Stimulated activated CD8-positive, alpha-beta memory T cell treated with anti-CD3 and anti-CD28 coated beads, Interleukin-4, amount 100 ng/mL, for 1 hour (primary cell): ENCODE measurements around the gene MRPS12.

ENCODE experiments used
- DNase-seq, 2 donors: peaks; one replicate each; pipeline ENCODE4 v3.0.0-alpha.2; 2020; ENCODE audit warnings: low read depth in 2 of 2, low spot score in 1 of 2

The MRPS12 gene

GRCh38 chr19:38910488-38910887, 20.3 kb upstream of the MRPS12 start:
- no peak for DNase-seq

GRCh38 chr19:38911388-38912001, 19.2 kb upstream of the MRPS12 start:
- no peak for DNase-seq

- no peak for DNase-seq
Measured at GRCh38 chr19:38912600-38913514, 17.9 kb upstream of the MRPS12 start.

- no peak for DNase-seq
Measured at GRCh38 chr19:38913958-38914357, 16.8 kb upstream of the MRPS12 start.

- DNase-seq: no peak
Measured at GRCh38 chr19:38915329-38916321, 15.1 kb upstream of the MRPS12 start.

- no peak for DNase-seq
Measured at GRCh38 chr19:38917516-38917915, 13.2 kb upstream of the MRPS12 start.

GRCh38 chr19:38917921-38918491, 12.7 kb upstream of the MRPS12 start:
- no peak for DNase-seq

- DNase-seq: no peak
Measured at GRCh38 chr19:38918526-38918925, 12.2 kb upstream of the MRPS12 start.

- no peak for DNase-seq
Measured at GRCh38 chr19:38919837-38920601, 10.7 kb upstream of the MRPS12 start.

GRCh38 chr19:38920602-38921419, 9.9 kb upstream of the MRPS12 start:
- no peak for DNase-seq

GRCh38 chr19:38921420-38922274, 9.1 kb upstream of the MRPS12 start:
- no peak for DNase-seq

- DNase-seq: no peak
Measured at GRCh38 chr19:38922482-38922881, 8.3 kb upstream of the MRPS12 start.

- DNase-seq: no peak
Measured at GRCh38 chr19:38924388-38924787, 6.4 kb upstream of the MRPS12 start.

- no peak for DNase-seq
Measured at GRCh38 chr19:38928391-38929001, 2.2 kb upstream of the MRPS12 start.

- DNase-seq: peak in 1 of 2 donors; percentile 86
Measured at GRCh38 chr19:38929929-38930775, 592 bp upstream of the MRPS12 start, which contains the start of gene SARS2. TSS of gene SARS2 (minus strand) at chr19:38930763. CDS start at chr19:38930736, 27 bp downstream.

- no peak for DNase-seq
Measured at GRCh38 chr19:38931521-38931793, 713 bp downstream of the MRPS12 start.
